IMR-90 (cell line): ENCODE results near the gene TPX2. TPM values are rescaled to one million over a fixed set of nuclear protein-coding genes. Genes with fewer than 3 reads are reported as not detected.

ENCODE experiments used
- ATAC-seq: fragments of 200-7000 bp; cut with Tn5 transposase; 2 replicates; pipeline ENCODE4 v1.9.1; 2020; ENCODE audit warnings: low read depth, mild to moderate bottlenecking, moderate library complexity
- BruUV-seq: library from RNA; stranded (reverse); fragments of 400-500 nt; replicated peaks from 2 replicates; lab custom pipeline; 2021; lab: Mats Ljungman, UMichigan
- CTCF ChIA-PET: fragments of 300-600 bp; formaldehyde crosslinking; extraction: SDS; loops from one replicate; lab custom pipeline; 2021; ENCODE audit warnings: antibody characterized with exemption; lab: Yijun Ruan, JAX
- POLR2A ChIA-PET: fragments of 300-600 bp; sonication (Branson Sonifier 250); formaldehyde crosslinking; loops from one replicate; lab custom pipeline; 2022; ENCODE audit warnings: antibody characterized with exemption; ENCODE audit not compliant: unreplicated experiment; lab: Charles Lee
- DNase-seq: peaks from one replicate; pipeline ENCODE4 v3.0.0; 2013
- H2AFZ ChIP-seq: replicated peaks from 2 replicates; pipeline ENCODE3; 2013; ENCODE audit warnings: low read length, mild to moderate bottlenecking; ENCODE audit not compliant: poor library complexity
- H2AK5ac ChIP-seq: 2 replicates; pipeline ENCODE4 v1.6.1; 2013; ENCODE audit warnings: low read depth, low read length, inconsistent platforms
- H2AK9ac ChIP-seq: replicated peaks from 2 replicates; pipeline ENCODE3; 2013; ENCODE audit warnings: mild to moderate bottlenecking, low read depth, low read length, moderate library complexity; ENCODE audit not compliant: poor library complexity
- H2BK120ac ChIP-seq: 2 replicates; pipeline ENCODE4 v1.6.1; 2013; ENCODE audit warnings: low read depth, low read length, inconsistent platforms
- H2BK15ac ChIP-seq: 3 replicates; pipeline ENCODE4 v1.6.1; 2013; ENCODE audit warnings: low read depth, low read length, inconsistent platforms
- H2BK20ac ChIP-seq: 2 replicates; pipeline ENCODE4 v1.6.1; 2013; ENCODE audit warnings: low read depth, mild to moderate bottlenecking, inconsistent platforms, low read length, moderate library complexity
- H2BK5ac ChIP-seq: 2 replicates; pipeline ENCODE4 v1.6.1; 2013; ENCODE audit warnings: mild to moderate bottlenecking, low read depth, low read length, inconsistent platforms; ENCODE audit not compliant: poor library complexity, severe bottlenecking
- H3K14ac ChIP-seq: replicated peaks from 2 replicates; pipeline ENCODE4 v1.6.1; 2013; ENCODE audit warnings: low read depth, low read length, inconsistent platforms
- H3K18ac ChIP-seq: 2 replicates; pipeline ENCODE4 v1.6.1; 2013; ENCODE audit warnings: low read depth, low read length, control low read depth
- H3K23ac ChIP-seq: 2 replicates; pipeline ENCODE4 v1.6.1; 2013; ENCODE audit warnings: low read depth, low read length, inconsistent platforms
- H3K27ac ChIP-seq: 2 replicates; pipeline ENCODE4 v1.5.1; 2013; ENCODE audit warnings: mild to moderate bottlenecking, control low read depth, low read length; ENCODE audit not compliant: insufficient read depth
- H3K27me3 ChIP-seq: 2 replicates; pipeline ENCODE4 v1.6.1; 2013; ENCODE audit warnings: low read length; ENCODE audit not compliant: control insufficient read depth, insufficient read depth
- H3K36me3 ChIP-seq: 2 replicates; pipeline ENCODE4 v1.6.1; 2013; ENCODE audit warnings: low read length, mixed read lengths; ENCODE audit not compliant: control insufficient read depth, insufficient read depth
- H3K4ac ChIP-seq: 2 replicates; pipeline ENCODE4 v1.6.1; 2013; ENCODE audit warnings: low read depth, low read length, inconsistent platforms
- H3K4me1 ChIP-seq: 2 replicates; pipeline ENCODE4 v1.6.1; 2013; ENCODE audit warnings: low read length, mixed read lengths; ENCODE audit not compliant: control insufficient read depth, insufficient read depth
- H3K4me2 ChIP-seq: 2 replicates; pipeline ENCODE4 v1.6.1; 2013; ENCODE audit warnings: low read depth, mild to moderate bottlenecking, control low read depth, low read length, moderate library complexity
- H3K4me3 ChIP-seq: 2 replicates; pipeline ENCODE4 v1.5.1; 2013; ENCODE audit warnings: low read depth, mild to moderate bottlenecking, control low read depth, low read length, moderate library complexity; ENCODE audit not compliant: insufficient read depth
- H3K56ac ChIP-seq: 2 replicates; pipeline ENCODE4 v1.6.1; 2013; ENCODE audit warnings: low read length, inconsistent platforms; ENCODE audit not compliant: insufficient read depth; ENCODE audit errors: extremely low read depth
- H3K79me1 ChIP-seq, 2 experiments: 2 replicates each; pipeline ENCODE4 v1.6.1; 2013; ENCODE audit warnings: low read length in 2 of 2, inconsistent platforms in 1 of 2, low read depth in 1 of 2
- H3K9ac ChIP-seq: 2 replicates; pipeline ENCODE4 v1.6.1; 2013; ENCODE audit warnings: low read depth, low read length, control low read depth
- H3K9me1 ChIP-seq: 2 replicates; pipeline ENCODE4 v1.6.1; 2013; ENCODE audit warnings: low read length, inconsistent platforms; ENCODE audit not compliant: insufficient read depth
- H3K9me3 ChIP-seq: 2 replicates; pipeline ENCODE4 v1.6.1; 2013; ENCODE audit warnings: low read length; ENCODE audit not compliant: control insufficient read depth, insufficient read depth
- H4K20me1 ChIP-seq: 2 replicates; pipeline ENCODE4 v1.6.1; 2013; ENCODE audit warnings: low read length, inconsistent platforms; ENCODE audit not compliant: insufficient read depth
- H4K5ac ChIP-seq: 2 replicates; pipeline ENCODE4 v1.6.1; 2013; ENCODE audit warnings: mild to moderate bottlenecking, low read depth, low read length, control low read depth
- H4K8ac ChIP-seq, 2 experiments: 2 replicates each; pipeline ENCODE4 v1.6.1; 2013; ENCODE audit warnings: low read depth in 2 of 2, low read length in 2 of 2, control low read depth in 1 of 2, inconsistent platforms in 1 of 2
- H4K91ac ChIP-seq: 2 replicates; pipeline ENCODE4 v1.6.1; 2013; ENCODE audit warnings: low read depth, low read length, inconsistent platforms; ENCODE audit not compliant: insufficient read depth
- BHLHE40 ChIP-seq: fragments of 150-350 bp; IDR thresholded peaks from 2 replicates; pipeline ENCODE4 v1.6.1; 2016; ENCODE audit warnings: mild to moderate bottlenecking, low read depth, low read length
- CEBPB ChIP-seq: IDR thresholded peaks from 2 replicates; pipeline ENCODE4 v1.6.1; 2012; ENCODE audit warnings: low read depth, low read length, improper control_type of control experiment
- CHD1 ChIP-seq: IDR thresholded peaks from 2 replicates; pipeline ENCODE4 v1.6.1; 2012; ENCODE audit warnings: low read depth, low read length, improper control_type of control experiment
- FOS ChIP-seq: fragments of 150-350 bp; IDR thresholded peaks from 2 replicates; pipeline ENCODE4 v1.6.1; 2016; ENCODE audit warnings: low read depth, low read length
- MAFK ChIP-seq: IDR thresholded peaks from 2 replicates; pipeline ENCODE4 v1.6.1; 2012; ENCODE audit warnings: low read depth, low read length, improper control_type of control experiment
- MAZ ChIP-seq: IDR thresholded peaks from 2 replicates; pipeline ENCODE4 v1.6.1; 2012; ENCODE audit warnings: low read depth, mild to moderate bottlenecking, low read length, improper control_type of control experiment, moderate library complexity, borderline replicate concordance
- MXI1 ChIP-seq: IDR thresholded peaks from 2 replicates; pipeline ENCODE4 v1.6.1; 2012; ENCODE audit warnings: low read depth, mild to moderate bottlenecking, low read length, moderate library complexity, borderline replicate concordance
- NFE2L2 ChIP-seq: fragments of 150-350 bp; IDR thresholded peaks from 2 replicates; pipeline ENCODE4 v1.6.1; 2016; ENCODE audit warnings: low read depth, mild to moderate bottlenecking, low read length
- POLR2A ChIP-seq: IDR thresholded peaks from 2 replicates; pipeline ENCODE4 v1.6.1; 2012; ENCODE audit warnings: mild to moderate bottlenecking, low read depth, low read length
- RAD21 ChIP-seq: IDR thresholded peaks from 2 replicates; pipeline ENCODE4 v1.6.1; 2012; ENCODE audit warnings: low read length, improper control_type of control experiment
- RCOR1 ChIP-seq: IDR thresholded peaks from 2 replicates; pipeline ENCODE4 v1.6.1; 2012; ENCODE audit warnings: mild to moderate bottlenecking, low read length, improper control_type of control experiment; ENCODE audit not compliant: insufficient replicate concordance
- RFX5 ChIP-seq: IDR thresholded peaks from 2 replicates; pipeline ENCODE4 v1.8.0; 2012; ENCODE audit warnings: low read depth, mild to moderate bottlenecking, low read length, moderate library complexity
- SMC3 ChIP-seq: fragments of 150-350 bp; IDR thresholded peaks from 2 replicates; pipeline ENCODE4 v1.6.1; 2016; ENCODE audit warnings: low read depth, mild to moderate bottlenecking, antibody characterized with exemption, low read length, moderate library complexity
- WGBS, 2 experiments: methylation state at CpG; one replicate each; pipeline versions ENCODE4 v1.1.5 to v1.1.7; 2013; ENCODE audit warnings: missing lambda C conversion rate in 2 of 2; ENCODE audit not compliant: insufficient read length in 1 of 2; ENCODE audit errors: extremely low coverage in 2 of 2; 5-methylcytosine and 5-hydroxymethylcytosine counted together
- dilution Hi-C: fragments of 300-500 bp; cut with HindIII; formaldehyde crosslinking; loops from one replicate; pipeline ENCODE4 v1.14.3; 2018; ENCODE audit warnings: low sequenced_read_pairs; ENCODE audit not compliant: unreplicated experiment
- in situ Hi-C: fragments of 300-500 bp; cut with MboI; formaldehyde crosslinking; loops from 3 replicates; pipeline ENCODE4 v1.14.3; 2019; ENCODE audit warnings: low sequenced_read_pairs, inconsistent platforms, mixed read lengths
- intact Hi-C: fragments of 100-400 bp; cut with micrococcal nuclease; formaldehyde crosslinking; loops from 2 replicates; pipeline ENCODE4 v1.10.0; 2022
- polyA plus RNA-seq, 3 experiments: library from polyadenylated mRNA; depleted of rRNA; stranded (reverse); fragments of >200 nt; gene quantifications; 2 replicates each; pipeline ENCODE4 v1.2.3, GENCODE V29; 2012; ENCODE audit warnings: low replicate concordance in 1 of 3
- total RNA-seq: library from RNA; depleted of rRNA; stranded (reverse); fragments of >200 nt; gene quantifications from 2 replicates; pipeline ENCODE4 v1.2.3, GENCODE V29; 2012
- TF ChIP-seq, protein P1 (sequence below): conservative IDR thresholded peaks from 2 replicates; pipeline ENCODE4 v1.5.1; 2012; ENCODE audit warnings: mild to moderate bottlenecking, low read depth, low read length, improper control_type of control experiment
- TF ChIP-seq, protein P2 (sequence below): fragments of 150-350 bp; IDR thresholded peaks from 2 replicates; pipeline ENCODE4 v1.6.1; 2016; ENCODE audit warnings: low read depth, mild to moderate bottlenecking, low read length, moderate library complexity, borderline replicate concordance
- TF ChIP-seq, protein P3 (sequence below): fragments of 150-350 bp; IDR thresholded peaks from 2 replicates; pipeline ENCODE4 v1.6.1; 2017; ENCODE audit warnings: mild to moderate bottlenecking, antibody characterized with exemption, low read length, low read depth

The TPX2 gene
- total and polyA plus RNA-seq, 2 of the 4 experiments (the other 2 are of a cell fraction): 28.5 to 72.2 TPM

DNA sequence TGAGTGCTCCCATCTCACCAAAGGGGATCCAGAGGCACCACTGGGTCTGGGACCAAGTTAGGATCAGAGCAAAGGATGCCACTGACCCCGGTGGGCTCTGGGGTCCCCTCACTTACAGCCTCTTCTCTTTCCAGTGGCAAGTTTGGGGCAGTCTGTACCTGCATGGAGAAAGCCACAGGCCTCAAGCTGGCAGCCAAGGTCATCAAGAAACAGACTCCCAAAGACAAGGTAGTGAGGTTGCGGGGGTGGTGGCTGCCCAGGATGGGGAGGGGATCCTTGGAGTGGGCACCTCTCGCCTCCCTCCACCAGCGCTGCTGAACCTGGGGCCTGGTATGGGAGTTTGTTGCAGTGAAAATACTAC is 85.0 kb downstream of the TPX2 start:
- no TSS peak for BruUV-seq

More for the DNA sequence above, 85.0 kb downstream of the TPX2 start:
- no CpG with 5 or more reads among the region's 4 CpGs for WGBS, 2 experiments
- Histone ChIP-seq H2BK15ac (no peak overlapping the region), H3K56ac (no peak overlapping the region), H2AFZ (no peak overlapping the region), H2AK5ac (no peak overlapping the region), H4K5ac (no peak overlapping the region), H3K4me3 (no peak overlapping the region), H3K9me3 (no peaks in the 10 kb centered on the region), H3K27ac (no peak overlapping the region), H3K14ac (no peak overlapping the region), H4K8ac (no peak overlapping the region), H3K4ac (no peak overlapping the region), H2BK5ac (no peak overlapping the region), H2AK9ac (peak overlapping the region; percentile 31), H3K4me1 (no peaks in the 10 kb centered on the region), H2BK20ac (no peak overlapping the region), H3K79me1 (no peaks in the 10 kb centered on the region; a peak in 1 of 4 replicates), H2BK120ac (no peak overlapping the region), H4K91ac (no peak overlapping the region), H4K20me1 (no peaks in the 10 kb centered on the region), H3K27me3 (no peaks in the 10 kb centered on the region; the same call in 1 of the 2 replicates), H3K36me3 (no peaks in the 10 kb centered on the region), H3K9ac (no peak overlapping the region), H3K4me2 (no peak overlapping the region), H3K18ac (no peak overlapping the region), H3K23ac (no peak overlapping the region), H3K9me1 (no peaks in the 10 kb centered on the region)
- ATAC-seq (no peak), DNase-seq (no peak)
- dilution Hi-C loops (no loop called here), intact Hi-C loops (loop anchor here (5.0 kb wide), 1 partner anchor 383 kb away; the partner anchor contains the start of genes PLAGL2 and POFUT1), in situ Hi-C loops (loop anchor here (5.0 to 10.0 kb wide), 2 partner anchors 131 to 208 kb away; partner anchors contain the start of gene PDRG1)
- ChIA-PET CTCF (interaction anchor here (1.1 to 1.2 kb wide), 2 partner anchors 10 to 23 kb away, joined by 4 to 7 read pairs; no protein-coding TSS in a partner anchor), POLR2A (no interaction called here)
- TF ChIP-seq, protein P1, sequence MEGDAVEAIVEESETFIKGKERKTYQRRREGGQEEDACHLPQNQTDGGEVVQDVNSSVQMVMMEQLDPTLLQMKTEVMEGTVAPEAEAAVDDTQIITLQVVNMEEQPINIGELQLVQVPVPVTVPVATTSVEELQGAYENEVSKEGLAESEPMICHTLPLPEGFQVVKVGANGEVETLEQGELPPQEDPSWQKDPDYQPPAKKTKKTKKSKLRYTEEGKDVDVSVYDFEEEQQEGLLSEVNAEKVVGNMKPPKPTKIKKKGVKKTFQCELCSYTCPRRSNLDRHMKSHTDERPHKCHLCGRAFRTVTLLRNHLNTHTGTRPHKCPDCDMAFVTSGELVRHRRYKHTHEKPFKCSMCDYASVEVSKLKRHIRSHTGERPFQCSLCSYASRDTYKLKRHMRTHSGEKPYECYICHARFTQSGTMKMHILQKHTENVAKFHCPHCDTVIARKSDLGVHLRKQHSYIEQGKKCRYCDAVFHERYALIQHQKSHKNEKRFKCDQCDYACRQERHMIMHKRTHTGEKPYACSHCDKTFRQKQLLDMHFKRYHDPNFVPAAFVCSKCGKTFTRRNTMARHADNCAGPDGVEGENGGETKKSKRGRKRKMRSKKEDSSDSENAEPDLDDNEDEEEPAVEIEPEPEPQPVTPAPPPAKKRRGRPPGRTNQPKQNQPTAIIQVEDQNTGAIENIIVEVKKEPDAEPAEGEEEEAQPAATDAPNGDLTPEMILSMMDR: no peak
- TF ChIP-seq, protein P2, sequence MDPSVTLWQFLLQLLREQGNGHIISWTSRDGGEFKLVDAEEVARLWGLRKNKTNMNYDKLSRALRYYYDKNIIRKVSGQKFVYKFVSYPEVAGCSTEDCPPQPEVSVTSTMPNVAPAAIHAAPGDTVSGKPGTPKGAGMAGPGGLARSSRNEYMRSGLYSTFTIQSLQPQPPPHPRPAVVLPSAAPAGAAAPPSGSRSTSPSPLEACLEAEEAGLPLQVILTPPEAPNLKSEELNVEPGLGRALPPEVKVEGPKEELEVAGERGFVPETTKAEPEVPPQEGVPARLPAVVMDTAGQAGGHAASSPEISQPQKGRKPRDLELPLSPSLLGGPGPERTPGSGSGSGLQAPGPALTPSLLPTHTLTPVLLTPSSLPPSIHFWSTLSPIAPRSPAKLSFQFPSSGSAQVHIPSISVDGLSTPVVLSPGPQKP: no peak
- TF ChIP-seq POLR2A (no peak), FOS (no peak), CEBPB (no peak), RFX5 (no peak), RAD21 (no peak), MAFK (no peak), MAZ (no peak), BHLHE40 (no peak), SMC3 (no peak), RCOR1 (no peak), CHD1 (no peak), NFE2L2 (no peak), MXI1 (no peak)
- TF ChIP-seq, protein P3, sequence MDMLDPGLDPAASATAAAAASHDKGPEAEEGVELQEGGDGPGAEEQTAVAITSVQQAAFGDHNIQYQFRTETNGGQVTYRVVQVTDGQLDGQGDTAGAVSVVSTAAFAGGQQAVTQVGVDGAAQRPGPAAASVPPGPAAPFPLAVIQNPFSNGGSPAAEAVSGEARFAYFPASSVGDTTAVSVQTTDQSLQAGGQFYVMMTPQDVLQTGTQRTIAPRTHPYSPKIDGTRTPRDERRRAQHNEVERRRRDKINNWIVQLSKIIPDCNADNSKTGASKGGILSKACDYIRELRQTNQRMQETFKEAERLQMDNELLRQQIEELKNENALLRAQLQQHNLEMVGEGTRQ: no peak
